HepG2 (cell line): ENCODE results near the gene TAC3. TPM values are rescaled to one million over a fixed set of nuclear protein-coding genes. Genes with fewer than 3 reads are reported as not detected.

Experiments
- ATAC-seq: fragments of 200-7000 bp; cut with Tn5 transposase; 3 replicates; pipeline ENCODE4 v1.9.1; 2020; ENCODE audit warnings: mild to moderate bottlenecking, moderate library complexity
- BruUV-seq: library from RNA; stranded (reverse); fragments of 400-500 nt; replicated peaks from 2 replicates; lab custom pipeline; 2021; lab: Mats Ljungman, UMichigan
- CTCF ChIA-PET: fragments of 300-600 bp; formaldehyde crosslinking; extraction: SDS; loops from one replicate; lab custom pipeline; 2021; ENCODE audit warnings: low total read pairs, inconsistent platforms, low intra/inter-chr PET ratio; lab: Yijun Ruan, JAX
- POLR2A ChIA-PET: fragments of 350-600 bp; sonication (Branson Sonifier 250); formaldehyde crosslinking; loops from one replicate; lab custom pipeline; 2020; ENCODE audit warnings: antibody characterized with exemption, inconsistent platforms; lab: Yijun Ruan, JAX
- DNase-seq: peaks from one replicate; pipeline ENCODE4 v3.0.0-alpha.2; 2015; ENCODE audit warnings: low spot score
- FAIRE-seq: peaks from 3 replicates; lab custom pipeline; 2011; peaks lifted over from hg19 to GRCh38; lab: Jason Lieb, UNC
- H2AFZ ChIP-seq: one replicate; pipeline ENCODE4 v1.6.1; 2011; ENCODE audit warnings: low read length, inconsistent platforms
- H3K27ac ChIP-seq: fragments of 300-600 bp; 3 replicates; pipeline ENCODE4 v1.8.0; 2011; ENCODE audit warnings: mixed run types, mild to moderate bottlenecking, mixed read lengths, low read length, inconsistent platforms; ENCODE audit not compliant: insufficient read depth; ENCODE audit errors: extremely low read length
- H3K27me3 ChIP-seq, 2 experiments: fragments of 200-600 bp in 1 of 2; 2 replicates in 1 of 2; 3 replicates in 1 of 2; pipeline versions ENCODE4 v1.6.0 to v1.8.0; 2011; ENCODE audit warnings: low read length in 2 of 2, mild to moderate bottlenecking in 2 of 2, moderate library complexity in 2 of 2, inconsistent platforms in 1 of 2; ENCODE audit not compliant: insufficient read depth in 2 of 2, control insufficient read depth in 1 of 2
- H3K36me3 ChIP-seq, 2 experiments: fragments of 200-600 bp in 1 of 2; replicated peaks in 1 of 2; 2 replicates in 1 of 2; 3 replicates in 1 of 2; pipeline versions ENCODE4 v1.5.1 to v1.8.0; 2011; ENCODE audit warnings: low read length in 2 of 2, inconsistent platforms in 1 of 2; ENCODE audit not compliant: insufficient read depth in 2 of 2, control insufficient read depth in 1 of 2
- H3K4me1 ChIP-seq: 2 replicates; pipeline ENCODE4 v1.5.1; 2012; ENCODE audit warnings: low read length, inconsistent platforms; ENCODE audit not compliant: insufficient read depth
- H3K4me2 ChIP-seq: 2 replicates; pipeline ENCODE4 v1.6.0; 2011; ENCODE audit warnings: low read depth, low read length, inconsistent platforms
- H3K4me3 ChIP-seq, 3 experiments: fragments of 200-600 bp in 1 of 3; sonication (generic), shearing (Covaris generic) in 1 of 3; replicated peaks in 1 of 3; 2 replicates each; pipeline ENCODE4 v1.5.1; 2011 to 2016; ENCODE audit warnings: low read length in 3 of 3, inconsistent platforms in 2 of 3, low read depth in 2 of 3, mild to moderate bottlenecking in 2 of 3, control low read depth in 1 of 3, mixed read lengths in 1 of 3; ENCODE audit not compliant: insufficient read depth in 1 of 3
- H3K79me2 ChIP-seq: one replicate; pipeline ENCODE4 v1.6.1; 2011; ENCODE audit warnings: low read length, inconsistent platforms; ENCODE audit not compliant: insufficient read depth
- H3K9ac ChIP-seq: 2 replicates; pipeline ENCODE4 v1.6.0; 2011; ENCODE audit warnings: mild to moderate bottlenecking, low read depth, low read length, inconsistent platforms; ENCODE audit not compliant: insufficient read depth
- H3K9me3 ChIP-seq: 2 replicates; pipeline ENCODE4 v1.5.1; 2012; ENCODE audit warnings: mild to moderate bottlenecking, low read length
- H4K20me1 ChIP-seq: 2 replicates; pipeline ENCODE4 v1.6.0; 2011; ENCODE audit warnings: inconsistent platforms, mild to moderate bottlenecking, low read length, moderate library complexity; ENCODE audit not compliant: insufficient read depth
- ELF3 ChIP-seq: IDR thresholded peaks from 2 replicates; pipeline ENCODE4 v1.6.1; 2016; ENCODE audit warnings: missing genetic modification reagents, missing compliant biosample characterization
- ERF ChIP-seq: IDR thresholded peaks from 2 replicates; pipeline ENCODE4 v1.6.1; 2018; ENCODE audit warnings: missing biosample characterization, missing genetic modification reagents
- GABPA ChIP-seq, 2 experiments: IDR thresholded peaks; 2 replicates each; pipeline ENCODE4 v1.6.1; 2011 to 2016; ENCODE audit warnings: low read depth in 2 of 2, low read length in 1 of 2, missing biosample characterization in 1 of 2, missing genetic modification characterization in 1 of 2
- HINFP ChIP-seq: sonication (generic); formaldehyde crosslinking; IDR thresholded peaks from 2 replicates; pipeline ENCODE4 v1.4.0; 2020; ENCODE audit warnings: low read depth, mild to moderate bottlenecking, missing genetic modification reagents
- HNRNPL ChIP-seq: fragments of 200-400 bp; formaldehyde crosslinking; IDR thresholded peaks from 2 replicates; pipeline ENCODE4 v1.6.1; 2017; ENCODE audit warnings: mild to moderate bottlenecking, low read depth, low read length
- MTA1 ChIP-seq: sonication (generic); formaldehyde crosslinking; IDR thresholded peaks from 2 replicates; pipeline ENCODE4 v1.4.0; 2020; ENCODE audit warnings: missing genetic modification reagents, mild to moderate bottlenecking, borderline replicate concordance
- MTERF4 ChIP-seq: sonication (generic); formaldehyde crosslinking; IDR thresholded peaks from 2 replicates; pipeline ENCODE4 v1.8.0; 2023; ENCODE audit warnings: mild to moderate bottlenecking, missing genetic modification reagents
- NFATC3 ChIP-seq: sonication (generic); formaldehyde crosslinking; IDR thresholded peaks from 2 replicates; pipeline ENCODE4 v1.5.1; 2020; ENCODE audit warnings: mild to moderate bottlenecking, missing genetic modification reagents
- SKIL ChIP-seq: sonication (generic); formaldehyde crosslinking; IDR thresholded peaks from 2 replicates; pipeline ENCODE4 v1.8.0; 2022; ENCODE audit warnings: missing genetic modification reagents, mild to moderate bottlenecking, moderate library complexity, borderline replicate concordance
- TEF ChIP-seq: sonication (generic); formaldehyde crosslinking; IDR thresholded peaks from 2 replicates; pipeline ENCODE4 v1.5.0; 2020; ENCODE audit warnings: missing genetic modification reagents
- ZC3H4 ChIP-seq: sonication (generic); formaldehyde crosslinking; IDR thresholded peaks from 2 replicates; pipeline ENCODE4 v1.4.0; 2020; ENCODE audit warnings: missing genetic modification reagents, borderline replicate concordance
- ZNF441 ChIP-seq: sonication (generic); formaldehyde crosslinking; IDR thresholded peaks from 2 replicates; pipeline ENCODE4 v1.7.0; 2021; ENCODE audit warnings: missing genetic modification reagents, borderline replicate concordance
- ZNF563 ChIP-seq: sonication (generic); formaldehyde crosslinking; IDR thresholded peaks from 2 replicates; pipeline ENCODE4 v1.8.0; 2022; ENCODE audit warnings: mild to moderate bottlenecking, moderate library complexity, missing genetic modification reagents
- ZNF598 ChIP-seq: sonication (generic); formaldehyde crosslinking; IDR thresholded peaks from 2 replicates; pipeline ENCODE4 v1.5.1; 2020; ENCODE audit warnings: mild to moderate bottlenecking, missing genetic modification reagents, borderline replicate concordance
- WGBS: methylation state at CpG from one replicate; pipeline ENCODE4 v1.1.6; 2017; ENCODE audit warnings: low lambda C conversion rate; 5-methylcytosine and 5-hydroxymethylcytosine counted together
- in situ Hi-C: cut with HindIII; loops from 2 replicates; pipeline ENCODE4 v1.10.0; 2017; ENCODE audit warnings: low pct_unique_long_range_greater_than_20kb; ENCODE audit not compliant: extremely low pct_ligation_motif_present
- intact Hi-C: fragments of 100-400 bp; cut with micrococcal nuclease; formaldehyde crosslinking; loops from one replicate; pipeline ENCODE4 v1.10.0; 2022; ENCODE audit not compliant: unreplicated experiment
- polyA plus RNA-seq, 8 experiments: library from polyadenylated mRNA; depleted of rRNA in 3 of 8; stranded (reverse) in 7 of 8; unstranded in 1 of 8; fragments of >200 nt; fragmentation: Illumina TruSeq in 4 of 8; extraction: Trizol in 4 of 8; gene quantifications; 2 replicates each; pipeline versions ENCODE4 v1.2.1 to v1.2.3, GENCODE V29; 2011 to 2016; ENCODE audit warnings: low read depth in 4 of 8, missing spikeins in 1 of 8, mixed read lengths in 1 of 8; ENCODE audit not compliant: insufficient read depth in 1 of 8
- total RNA-seq, 5 experiments: library from RNA; depleted of rRNA; stranded (reverse); fragments of >200 nt; fragmentation: Illumina TruSeq; extraction: Trizol; gene quantifications; 2 replicates each; pipeline ENCODE4 v1.2.3, GENCODE V29; 2016; ENCODE audit warnings: low read depth in 1 of 5
- TF ChIP-seq, protein P1 (sequence below): sonication (generic); formaldehyde crosslinking; IDR thresholded peaks from 2 replicates; pipeline ENCODE4 v1.5.0; 2020; ENCODE audit warnings: missing genetic modification reagents

The TAC3 gene
- total and polyA plus RNA-seq, 2 of the 13 experiments (the other 11 are each of a cell fraction or from before 2014, with no cell fraction given): 0.13 to 0.15 TPM

- TF ChIP-seq ZC3H4 (CRISPR knock-in tag) (no peak), ZNF598 (CRISPR knock-in tag) (no peak)
- TF ChIP-seq, all 625 proteins: peak for 0
Observed at GRCh38 chr12:57003395-57003794, 12.9 kb downstream of the TAC3 start (continued).

DNA sequence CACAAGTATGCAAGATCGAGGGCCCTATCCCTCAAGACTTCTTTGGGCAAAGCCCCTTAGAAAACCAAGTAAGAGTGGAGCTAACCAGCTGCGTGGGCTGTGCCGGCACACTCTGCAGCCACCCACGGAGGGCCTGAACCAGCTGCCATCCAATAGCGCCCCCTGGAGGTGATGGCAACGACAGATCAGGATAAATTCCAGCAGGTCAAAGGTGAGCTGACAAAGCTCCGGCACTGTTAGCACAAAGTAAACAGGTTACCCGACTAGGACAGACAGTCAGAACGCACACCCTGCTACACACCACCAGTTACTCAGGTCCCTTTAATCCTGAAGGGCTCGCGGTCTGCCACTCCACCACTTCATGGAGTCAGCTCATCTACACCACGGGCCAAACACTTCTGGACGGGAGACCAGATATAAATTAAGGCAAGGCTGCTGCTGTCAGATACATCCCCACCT lies 14.9 kb downstream of the TAC3 start:
- Histone ChIP-seq H2AFZ (no peak overlapping the region), H3K9me3 (no peaks in the 10 kb centered on the region), H3K27me3 (no peaks in the 10 kb centered on the region; a peak in 2 of 5 replicates), H3K36me3 (peaks cover 13 to 34% of the 10 kb centered on the region in 2 experiments), H3K79me2 (peaks cover 16% of the 10 kb centered on the region), H3K4me1 (peaks cover 28% of the 10 kb centered on the region), H3K4me3 (no peak overlapping the region), H3K9ac (no peak overlapping the region), H3K4me2 (peak overlapping the region; percentile 57), H4K20me1 (peaks cover 4% of the 10 kb centered on the region), H3K27ac (peak overlapping the region; percentile 14)
- WGBS: 9% methylated on average over 7 of the region's 13 CpGs
- ChIA-PET POLR2A (interaction anchor here (0.9 to 1.1 kb wide), 3 partner anchors 110 to 276 kb away, joined by 4 to 7 read pairs (median 5); partner anchors contain the start of genes HSD17B6, NACA and STAT6), CTCF (interaction anchor here (0.7 to 2.2 kb wide), 4 partner anchors 14 to 239 kb away, joined by 3 to 11 read pairs (median 4); no protein-coding TSS in a partner anchor)
- intact Hi-C loops (loop anchor here (5.0 kb wide), 2 partner anchors 54 to 249 kb away; partner anchors contain the start of gene PRIM1), in situ Hi-C loops (no loop called here)
- ATAC-seq (peak; percentile 93), DNase-seq (peak; percentile 87), FAIRE-seq (peak; percentile 98)
- BruUV-seq: no TSS peak
- TF ChIP-seq HNRNPL (no peak), ERF (CRISPR knock-in tag) (peak; percentile 76), HINFP (CRISPR knock-in tag) (no peak), MTA1 (CRISPR knock-in tag) (no peak), ELF3 (CRISPR knock-in tag) (peak; percentile 50; the same call in 1 of the 2 replicates), SKIL (peak; percentile 14; the same call in 1 of the 2 replicates), ZNF563 (CRISPR knock-in tag) (no peak), GABPA (IDR thresholded peaks at IDR 0.05; ENCODE audit: low read depth, low read length) (no peak), GABPA (CRISPR knock-in tag; IDR thresholded peaks at IDR 0.05; ENCODE audit: low read depth) (0 out of 2 replicates have a peak, but pooled peaks have one; percentile 11), MTERF4 (CRISPR knock-in tag) (0 out of 2 replicates have a peak, but pooled peaks have one; percentile 64), NFATC3 (no peak), TEF (no peak), ZNF441 (CRISPR knock-in tag) (0 out of 2 replicates have a peak, but pooled peaks have one; percentile 40)
- TF ChIP-seq, protein P1, sequence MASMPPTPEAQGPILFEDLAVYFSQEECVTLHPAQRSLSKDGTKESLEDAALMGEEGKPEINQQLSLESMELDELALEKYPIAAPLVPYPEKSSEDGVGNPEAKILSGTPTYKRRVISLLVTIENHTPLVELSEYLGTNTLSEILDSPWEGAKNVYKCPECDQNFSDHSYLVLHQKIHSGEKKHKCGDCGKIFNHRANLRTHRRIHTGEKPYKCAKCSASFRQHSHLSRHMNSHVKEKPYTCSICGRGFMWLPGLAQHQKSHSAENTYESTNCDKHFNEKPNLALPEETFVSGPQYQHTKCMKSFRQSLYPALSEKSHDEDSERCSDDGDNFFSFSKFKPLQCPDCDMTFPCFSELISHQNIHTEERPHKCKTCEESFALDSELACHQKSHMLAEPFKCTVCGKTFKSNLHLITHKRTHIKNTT (CRISPR knock-in tag): no peak
